ENCODE data around the gene CDRT15.

CDRT15 gene

GRCh38 chr17:14225254-14225980, 11.2 kb downstream of the CDRT15 start:
- DNase-seq (ENCODE audit: low read depth) = no peak
- TF ChIP-seq CTCF (IDR thresholded peaks at IDR 0.05; ENCODE audit: low read depth, low read length, missing control alignments) = no peak
- in situ Hi-C loops (cut with HindIII; ENCODE audit: low sequenced_read_pairs) = no loop called here
- no peak overlapping the region for H3K4me3 ChIP-seq (ENCODE audit: low read depth, low read length)

GRCh38 chr17:14222611-14223010, 14.1 kb downstream of the CDRT15 start:
- in situ Hi-C loops (cut with HindIII; ENCODE audit: low sequenced_read_pairs) = no loop called here

GRCh38 chr17:14214271-14214670, 22.4 kb downstream of the CDRT15 start:
- DNase-seq (ENCODE audit: low read depth) = no peak
- in situ Hi-C loops (cut with HindIII; ENCODE audit: low sequenced_read_pairs) = no loop called here
- TF ChIP-seq CTCF (IDR thresholded peaks at IDR 0.05; ENCODE audit: low read depth, low read length, missing control alignments) = no peak
- no peak overlapping the region for H3K4me3 ChIP-seq (ENCODE audit: low read depth, low read length)

More at GRCh38 chr17:14222611-14223010, 14.1 kb downstream of the CDRT15 start:
- no peak for TF ChIP-seq CTCF (IDR thresholded peaks at IDR 0.05; ENCODE audit: low read depth, low read length, missing control alignments)
- DNase-seq (ENCODE audit: low read depth) = no peak
- H3K4me3 ChIP-seq (ENCODE audit: low read depth, low read length) = no peak overlapping the region

GRCh38 chr17:14212401-14212800, 24.3 kb downstream of the CDRT15 start:
- in situ Hi-C loops (cut with HindIII; ENCODE audit: low sequenced_read_pairs) = no loop called here
- TF ChIP-seq CTCF (IDR thresholded peaks at IDR 0.05; ENCODE audit: low read depth, low read length, missing control alignments) = no peak
- no peak for DNase-seq (ENCODE audit: low read depth)
- no peak overlapping the region for H3K4me3 ChIP-seq (ENCODE audit: low read depth, low read length)

- DNase-seq (ENCODE audit: low read depth) = no peak
- in situ Hi-C loops (cut with HindIII; ENCODE audit: low sequenced_read_pairs) = no loop called here
- TF ChIP-seq CTCF (IDR thresholded peaks at IDR 0.05; ENCODE audit: low read depth, low read length, missing control alignments) = no peak
- no peak overlapping the region for H3K4me3 ChIP-seq (ENCODE audit: low read depth, low read length)
Observed at GRCh38 chr17:14211801-14212200, 24.9 kb downstream of the CDRT15 start.

GRCh38 chr17:14211246-14211645, 25.4 kb downstream of the CDRT15 start:
- in situ Hi-C loops (cut with HindIII; ENCODE audit: low sequenced_read_pairs) = no loop called here
- DNase-seq (ENCODE audit: low read depth) = no peak
- H3K4me3 ChIP-seq (ENCODE audit: low read depth, low read length) = no peak overlapping the region
- TF ChIP-seq CTCF (IDR thresholded peaks at IDR 0.05; ENCODE audit: low read depth, low read length, missing control alignments) = no peak
